ENCODE results near the gene RPUSD2. TPM values are rescaled to one million over a fixed set of nuclear protein-coding genes. Genes with fewer than 3 reads are reported as not detected.
A peak's percentile ranks its signal among the peaks of the same experiment; 100 is the strongest.

RPUSD2 gene
- total and polyA plus RNA-seq, 10 donors: 7.1 to 12.3 (median 8.9) TPM

DNA sequence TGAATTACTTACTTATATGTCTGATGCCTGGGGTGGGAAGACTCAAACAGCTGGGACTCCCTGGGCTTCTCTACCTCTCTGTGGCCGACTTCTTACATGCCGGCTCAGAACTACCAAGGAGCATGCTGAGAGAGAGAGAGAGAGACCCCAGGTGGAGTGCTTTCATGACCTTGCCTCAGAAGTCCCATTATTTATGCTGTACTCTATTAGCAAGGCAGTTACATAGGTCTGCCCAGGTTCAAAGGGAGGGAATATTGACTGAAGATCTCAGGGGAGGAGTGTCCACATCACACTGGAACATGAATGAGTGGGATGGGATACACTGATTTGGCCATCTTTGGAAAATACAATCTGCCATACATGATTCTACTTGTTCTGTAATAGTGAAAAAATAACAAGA is 20.5 kb upstream of the RPUSD2 start:
- peaks cover 9 to 78% (median 34%) of the 10 kb centered on the region in 6 donors for H3K4me1 ChIP-seq
- WGBS, 5 donors: 99 to 100% (median 100%) methylated on average over 2 of the region's 2 CpGs
- intact Hi-C loops (cut with DNase I; ENCODE audit: low total_unique reads): no loop called here
- no peak overlapping the region for H3K4me3 ChIP-seq
- TF ChIP-seq, protein P1, sequence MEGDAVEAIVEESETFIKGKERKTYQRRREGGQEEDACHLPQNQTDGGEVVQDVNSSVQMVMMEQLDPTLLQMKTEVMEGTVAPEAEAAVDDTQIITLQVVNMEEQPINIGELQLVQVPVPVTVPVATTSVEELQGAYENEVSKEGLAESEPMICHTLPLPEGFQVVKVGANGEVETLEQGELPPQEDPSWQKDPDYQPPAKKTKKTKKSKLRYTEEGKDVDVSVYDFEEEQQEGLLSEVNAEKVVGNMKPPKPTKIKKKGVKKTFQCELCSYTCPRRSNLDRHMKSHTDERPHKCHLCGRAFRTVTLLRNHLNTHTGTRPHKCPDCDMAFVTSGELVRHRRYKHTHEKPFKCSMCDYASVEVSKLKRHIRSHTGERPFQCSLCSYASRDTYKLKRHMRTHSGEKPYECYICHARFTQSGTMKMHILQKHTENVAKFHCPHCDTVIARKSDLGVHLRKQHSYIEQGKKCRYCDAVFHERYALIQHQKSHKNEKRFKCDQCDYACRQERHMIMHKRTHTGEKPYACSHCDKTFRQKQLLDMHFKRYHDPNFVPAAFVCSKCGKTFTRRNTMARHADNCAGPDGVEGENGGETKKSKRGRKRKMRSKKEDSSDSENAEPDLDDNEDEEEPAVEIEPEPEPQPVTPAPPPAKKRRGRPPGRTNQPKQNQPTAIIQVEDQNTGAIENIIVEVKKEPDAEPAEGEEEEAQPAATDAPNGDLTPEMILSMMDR (IDR thresholded peaks at IDR 0.05 in 8 of 11, conservative IDR thresholded peaks at IDR 0.05 in 3 of 11): no peak
- TF ChIP-seq POLR2A (IDR thresholded peaks at IDR 0.05) (no peak), POLR2AphosphoS5 (IDR thresholded peaks at IDR 0.05) (no peak)
- no peaks in the 10 kb centered on the region for H3K9me3 ChIP-seq
- peaks cover 0 to 67% (median 19%) of the 10 kb centered on the region in 6 donors for H3K36me3 ChIP-seq
- no peak for DNase-seq
- H3K27ac ChIP-seq: peak overlapping the region in 1 of 8 donors; percentile 66
- H3K27me3 ChIP-seq (replicated peaks in 1 of 7): no peaks in the 10 kb centered on the region

DNA sequence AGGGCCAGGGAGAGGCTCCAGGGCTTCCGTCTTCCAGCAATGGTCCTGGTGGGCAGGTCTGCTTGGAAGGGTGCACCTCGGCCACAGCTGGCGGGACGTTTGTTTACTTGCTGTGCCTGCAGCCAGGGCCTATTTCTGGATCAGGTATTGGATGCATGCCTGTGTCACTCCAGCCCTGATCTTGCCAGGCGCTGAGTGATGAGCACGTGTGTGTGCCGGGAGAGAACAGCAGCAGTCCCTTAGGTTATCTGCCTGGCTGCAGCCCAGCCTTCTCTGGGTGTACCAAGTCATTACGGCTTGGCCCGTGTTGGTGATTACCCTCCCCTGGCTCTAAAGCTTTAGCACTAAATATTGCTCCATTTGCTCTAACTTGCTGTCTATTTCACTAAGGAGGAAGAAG is 19.2 kb upstream of the RPUSD2 start:
- no peak for DNase-seq
- TF ChIP-seq POLR2AphosphoS5 (IDR thresholded peaks at IDR 0.05) (no peak), POLR2A (IDR thresholded peaks at IDR 0.05) (no peak)
- TF ChIP-seq, protein P1 (IDR thresholded peaks at IDR 0.05 in 8 of 11, conservative IDR thresholded peaks at IDR 0.05 in 3 of 11): no peak
- Histone ChIP-seq H3K9me3 (no peaks in the 10 kb centered on the region), H3K4me1 (peaks cover 10 to 78% (median 37%) of the 10 kb centered on the region in 6 donors), H3K27me3 (replicated peaks in 1 of 7) (no peaks in the 10 kb centered on the region), H3K4me3 (no peak overlapping the region), H3K27ac (peak overlapping the region in 5 of 8 donors; percentile 11 to 66 (median 59)), H3K36me3 (peaks cover 0 to 80% (median 21%) of the 10 kb centered on the region in 6 donors)
- WGBS, 5 donors: 82 to 86% (median 83%) methylated on average over 8 to 9 of the region's 9 CpGs
- intact Hi-C loops (cut with DNase I; ENCODE audit: low total_unique reads): no loop called here

DNA sequence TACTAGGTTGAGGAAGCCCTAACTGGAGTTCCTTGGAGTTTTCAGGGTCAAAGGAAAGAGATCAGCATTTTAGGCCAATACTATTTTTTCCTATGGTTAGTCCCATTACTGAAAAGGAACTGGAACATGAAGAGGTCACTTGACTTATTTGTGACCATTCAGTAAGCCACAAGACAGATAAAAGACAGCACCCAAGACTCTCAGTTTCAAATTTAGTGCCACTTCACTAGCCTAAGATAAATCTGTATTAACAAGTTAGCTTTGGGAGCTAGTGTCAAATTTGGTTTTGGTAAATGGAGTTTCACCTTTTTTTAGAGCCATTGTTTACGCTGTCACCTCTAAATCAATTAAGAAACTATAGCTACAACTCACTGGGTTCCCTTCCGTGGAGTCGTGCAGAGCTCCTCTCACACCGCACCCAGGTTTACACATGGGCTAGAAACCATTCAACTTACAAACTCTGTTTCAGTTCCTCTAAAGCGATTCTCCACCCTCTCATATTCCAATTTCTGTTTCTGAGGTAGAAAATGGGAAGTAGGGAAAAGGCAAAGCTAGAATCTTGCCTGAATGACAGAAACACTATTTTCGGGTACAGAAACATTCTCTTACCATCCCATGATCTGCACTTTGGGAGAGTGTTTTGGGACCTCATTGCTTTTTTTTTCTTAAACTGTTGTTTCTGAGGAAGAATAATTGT is 18.6 kb upstream of the RPUSD2 start:
- intact Hi-C loops (cut with DNase I; ENCODE audit: low total_unique reads): no loop called here
- TF ChIP-seq, protein P1 (IDR thresholded peaks at IDR 0.05 in 8 of 11, conservative IDR thresholded peaks at IDR 0.05 in 3 of 11): no peak
- peak in 1 of 3 donors; percentile 46 for TF ChIP-seq POLR2AphosphoS5 (IDR thresholded peaks at IDR 0.05)
- Histone ChIP-seq H3K27me3 (replicated peaks in 1 of 7) (no peaks in the 10 kb centered on the region), H3K4me1 (peaks cover 10 to 78% (median 37%) of the 10 kb centered on the region in 6 donors), H3K9me3 (no peaks in the 10 kb centered on the region), H3K27ac (peak overlapping the region in 6 of 8 donors; percentile 9 to 66 (median 56)), H3K4me3 (no peak overlapping the region), H3K36me3 (peaks cover 0 to 86% (median 24%) of the 10 kb centered on the region in 6 donors)
- no peak for DNase-seq
- 58 to 72% (median 65%) methylated on average over 6 of the region's 6 CpGs for WGBS, 5 donors

DNA sequence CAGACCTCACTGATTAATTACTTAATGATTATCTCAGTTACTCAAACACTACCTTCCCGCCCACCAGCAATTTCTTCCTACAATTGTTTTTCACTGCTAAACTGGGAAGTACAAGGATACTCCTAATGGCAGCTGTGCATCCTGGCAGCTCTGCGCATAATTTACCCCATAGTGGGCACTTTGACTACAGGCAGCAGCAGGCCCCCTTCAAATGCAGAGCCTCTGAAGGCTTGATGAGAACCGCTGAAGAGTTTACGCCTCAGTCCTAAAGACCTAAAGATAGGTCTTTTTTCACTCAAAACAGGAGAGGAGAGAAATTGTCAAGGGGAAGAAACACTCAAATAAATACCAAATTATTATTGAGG is 15.0 kb upstream of the RPUSD2 start:
- DNase-seq: no peak
- Histone ChIP-seq H3K9me3 (no peaks in the 10 kb centered on the region), H3K27me3 (replicated peaks in 1 of 7) (no peaks in the 10 kb centered on the region), H3K36me3 (peaks cover 0 to 78% (median 28%) of the 10 kb centered on the region in 6 donors), H3K4me3 (peak overlapping the region in 1 of 8 donors; percentile 49), H3K4me1 (peaks cover 10 to 98% (median 50%) of the 10 kb centered on the region in 6 donors), H3K27ac (peak overlapping the region in 5 of 8 donors; percentile 7 to 79 (median 58))
- no peak for TF ChIP-seq POLR2A (IDR thresholded peaks at IDR 0.05)
- TF ChIP-seq, protein P1 (IDR thresholded peaks at IDR 0.05 in 8 of 11, conservative IDR thresholded peaks at IDR 0.05 in 3 of 11): no peak
- WGBS, 5 donors: 58 to 88% (median 77%) methylated on average over 4 of the region's 4 CpGs
- intact Hi-C loops (cut with DNase I; ENCODE audit: low total_unique reads): no loop called here
